ENCODE results near the gene APC. TPM values are rescaled to one million over a fixed set of nuclear protein-coding genes. Genes with fewer than 3 reads are reported as not detected.
A peak's percentile ranks its signal among the peaks of the same experiment; 100 is the strongest.

The APC gene
- total and polyA plus RNA-seq, 2 of the 8 experiments (the other 6 are each of a cell fraction or from before 2014, with no cell fraction given) = 6.8 to 41.9 TPM

- TF ChIP-seq MAX (IDR thresholded peaks at IDR 0.05) (peak; percentile 100), POU5F1 (IDR thresholded peaks at IDR 0.05; ENCODE audit: low read depth, low read length) (no peak), EZH2 (IDR thresholded peaks at IDR 0.05; ENCODE audit: low read depth, low read length, severe bottlenecking) (no peak), KDM4A (IDR thresholded peaks at IDR 0.05; ENCODE audit: low read depth, low read length, severe bottlenecking) (peak; percentile 36), ATF2 (IDR thresholded peaks at IDR 0.05; ENCODE audit: low read length) (peak; percentile 94), EP300 (IDR thresholded peaks at IDR 0.05; ENCODE audit: borderline replicate concordance in 1 of 2, low read depth in 2 of 2, low read length in 2 of 2) (no peak), BCL11A (IDR thresholded peaks at IDR 0.05; ENCODE audit: low read depth in 2 of 2, low read length in 2 of 2) (no peak), KDM5A (IDR thresholded peaks at IDR 0.05; ENCODE audit: low read length) (peak; percentile 65; the same call in 1 of the 2 replicates), SP2 (IDR thresholded peaks at IDR 0.05; ENCODE audit: low read length) (peak; percentile 31; the same call in 1 of the 2 replicates), TBP (IDR thresholded peaks at IDR 0.05; ENCODE audit: low read depth, low read length) (peak; percentile 71), TAF1 (IDR thresholded peaks at IDR 0.05; ENCODE audit: low read depth, low read length) (peak; percentile 86), CTCF (IDR thresholded peaks at IDR 0.05; ENCODE audit: control extremely low read depth in 1 of 3, insufficient read depth in 1 of 3, low read depth in 1 of 3, low read length in 3 of 3) (peak in 1 of 3 experiments; percentile 4; a peak in 1 of 4 replicates), HDAC2 (IDR thresholded peaks at IDR 0.05; ENCODE audit: borderline replicate concordance in 1 of 2, low read depth in 2 of 2, low read length in 2 of 2) (peak in 1 of 2 experiments; percentile 75; a peak in 1 of 4 replicates), SP1 (IDR thresholded peaks at IDR 0.05; ENCODE audit: low read depth, low read length) (peak; percentile 86; the same call in 1 of the 2 replicates), SIX5 (IDR thresholded peaks at IDR 0.05; ENCODE audit: low read depth, low read length) (no peak), PHF8 (conservative IDR thresholded peaks at IDR 0.05; ENCODE audit: low read depth, low read length) (peak; percentile 89), TCF12 (IDR thresholded peaks at IDR 0.05; ENCODE audit: low read depth, low read length) (peak; percentile 93), RFX5 (IDR thresholded peaks at IDR 0.05; ENCODE audit: borderline replicate concordance, low read depth, low read length) (no peak), POLR2A (IDR thresholded peaks at IDR 0.05; ENCODE audit: control extremely low read depth in 1 of 2, low read depth in 2 of 2, low read length in 2 of 2) (peak; percentile 63 to 83), CREB1 (IDR thresholded peaks at IDR 0.05) (peak; percentile 89)
These were observed 123.4 kb downstream of the APC start, which contains the start of gene SRP19 (continued) for GRCh38 chr5:112860929-112861637.
